Measurements from ENCODE around the gene KMT2B. TPM values are rescaled to one million over a fixed set of nuclear protein-coding genes. Genes with fewer than 3 reads are reported as not detected.

The KMT2B gene
- total RNA-seq, 1 experiment from 2014 or later: 66.6 TPM

GRCh38 chr19:35733180-35734125 lies 15.7 kb downstream of the KMT2B start (continued):
- TF ChIP-seq, protein P1, sequence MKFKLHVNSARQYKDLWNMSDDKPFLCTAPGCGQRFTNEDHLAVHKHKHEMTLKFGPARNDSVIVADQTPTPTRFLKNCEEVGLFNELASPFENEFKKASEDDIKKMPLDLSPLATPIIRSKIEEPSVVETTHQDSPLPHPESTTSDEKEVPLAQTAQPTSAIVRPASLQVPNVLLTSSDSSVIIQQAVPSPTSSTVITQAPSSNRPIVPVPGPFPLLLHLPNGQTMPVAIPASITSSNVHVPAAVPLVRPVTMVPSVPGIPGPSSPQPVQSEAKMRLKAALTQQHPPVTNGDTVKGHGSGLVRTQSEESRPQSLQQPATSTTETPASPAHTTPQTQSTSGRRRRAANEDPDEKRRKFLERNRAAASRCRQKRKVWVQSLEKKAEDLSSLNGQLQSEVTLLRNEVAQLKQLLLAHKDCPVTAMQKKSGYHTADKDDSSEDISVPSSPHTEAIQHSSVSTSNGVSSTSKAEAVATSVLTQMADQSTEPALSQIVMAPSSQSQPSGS (CRISPR knock-in tag; IDR thresholded peaks at IDR 0.05; ENCODE audit: borderline replicate concordance, low read depth): no peak
- no peak for TF ChIP-seq ESRRA (CRISPR knock-in tag; IDR thresholded peaks at IDR 0.05; ENCODE audit: borderline replicate concordance)
- TF ChIP-seq JAZF1 (CRISPR knock-in tag; IDR thresholded peaks at IDR 0.05): no peak
- TF ChIP-seq, protein P2, sequence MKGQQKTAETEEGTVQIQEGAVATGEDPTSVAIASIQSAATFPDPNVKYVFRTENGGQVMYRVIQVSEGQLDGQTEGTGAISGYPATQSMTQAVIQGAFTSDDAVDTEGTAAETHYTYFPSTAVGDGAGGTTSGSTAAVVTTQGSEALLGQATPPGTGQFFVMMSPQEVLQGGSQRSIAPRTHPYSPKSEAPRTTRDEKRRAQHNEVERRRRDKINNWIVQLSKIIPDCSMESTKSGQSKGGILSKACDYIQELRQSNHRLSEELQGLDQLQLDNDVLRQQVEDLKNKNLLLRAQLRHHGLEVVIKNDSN (CRISPR knock-in tag; IDR thresholded peaks at IDR 0.05): no peak
- TF ChIP-seq ZNF671 (CRISPR knock-in tag; IDR thresholded peaks at IDR 0.05): no peak
- TF ChIP-seq ZNF416 (CRISPR knock-in tag; IDR thresholded peaks at IDR 0.05): no peak
- no peak for TF ChIP-seq SOX15 (CRISPR knock-in tag; IDR thresholded peaks at IDR 0.05)
- no peak for TF ChIP-seq IRF2 (CRISPR knock-in tag; IDR thresholded peaks at IDR 0.05; ENCODE audit: borderline replicate concordance, low read depth)

- peak overlapping the region; percentile 54; the same call in 1 of the 2 replicates for H3K27ac Mint-ChIP-seq
- no peaks in the 10 kb centered on the region for H3K27me3 Mint-ChIP-seq (ENCODE audit: low read depth)
- no peak for ATAC-seq
- DNase-seq (ENCODE audit: low spot score): no peak
- POLR2A ChIA-PET: no interaction called here
- no peak overlapping the region for H3K4me3 Mint-ChIP-seq
- CTCF ChIA-PET: no interaction called here
- TF ChIP-seq MYBL2 (CRISPR knock-in tag; IDR thresholded peaks at IDR 0.05) (no peak), ELF4 (CRISPR knock-in tag; IDR thresholded peaks at IDR 0.05; ENCODE audit: low read depth) (no peak), NR3C1 (CRISPR knock-in tag; conservative IDR thresholded peaks at IDR 0.05; ENCODE audit: low read depth) (no peak), GRHL2 (CRISPR knock-in tag; IDR thresholded peaks at IDR 0.05; ENCODE audit: insufficient replicate concordance, severe bottlenecking) (no peak), MLX (CRISPR knock-in tag; IDR thresholded peaks at IDR 0.05) (no peak), NFATC4 (CRISPR knock-in tag; IDR thresholded peaks at IDR 0.05) (no peak), ATF1 (CRISPR knock-in tag; IDR thresholded peaks at IDR 0.05) (no peak)
- 0 out of 2 replicates have a peak, but pooled peaks cover 2% of the 10 kb centered on the region for H3K4me1 Mint-ChIP-seq
- no peaks in the 10 kb centered on the region for H3K9me3 Mint-ChIP-seq
- peaks cover 50% of the 10 kb centered on the region for H3K36me3 Mint-ChIP-seq
Observed at GRCh38 chr19:35734273-35734672, 16.5 kb downstream of the KMT2B start.

GRCh38 chr19:35734889-35735288 lies 17.1 kb downstream of the KMT2B start:
- Mint-ChIP-seq H3K36me3 (peaks cover 44% of the 10 kb centered on the region), H3K4me1 (peaks cover 2% of the 10 kb centered on the region; the same call in 1 of the 2 replicates), H3K27ac (peak overlapping the region; percentile 57; the same call in 1 of the 2 replicates), H3K27me3 (ENCODE audit: low read depth) (no peaks in the 10 kb centered on the region), H3K9me3 (no peaks in the 10 kb centered on the region), H3K4me3 (no peak overlapping the region)
- CTCF ChIA-PET: no interaction called here
- DNase-seq (ENCODE audit: low spot score) (no peak), ATAC-seq (no peak)
- POLR2A ChIA-PET: no interaction called here
- TF ChIP-seq TP53 (CRISPR knock-in tag; IDR thresholded peaks at IDR 0.05): no peak
- no peak for TF ChIP-seq ZNF423 (CRISPR knock-in tag; IDR thresholded peaks at IDR 0.05)
- TF ChIP-seq ZNF396 (CRISPR knock-in tag; IDR thresholded peaks at IDR 0.05; ENCODE audit: borderline replicate concordance): no peak
- no peak for TF ChIP-seq CTCF (IDR thresholded peaks at IDR 0.05)
- TF ChIP-seq MXD4 (CRISPR knock-in tag; IDR thresholded peaks at IDR 0.05; ENCODE audit: borderline replicate concordance): no peak
- no peak for TF ChIP-seq MLX (CRISPR knock-in tag; IDR thresholded peaks at IDR 0.05)
- TF ChIP-seq, protein P3, sequence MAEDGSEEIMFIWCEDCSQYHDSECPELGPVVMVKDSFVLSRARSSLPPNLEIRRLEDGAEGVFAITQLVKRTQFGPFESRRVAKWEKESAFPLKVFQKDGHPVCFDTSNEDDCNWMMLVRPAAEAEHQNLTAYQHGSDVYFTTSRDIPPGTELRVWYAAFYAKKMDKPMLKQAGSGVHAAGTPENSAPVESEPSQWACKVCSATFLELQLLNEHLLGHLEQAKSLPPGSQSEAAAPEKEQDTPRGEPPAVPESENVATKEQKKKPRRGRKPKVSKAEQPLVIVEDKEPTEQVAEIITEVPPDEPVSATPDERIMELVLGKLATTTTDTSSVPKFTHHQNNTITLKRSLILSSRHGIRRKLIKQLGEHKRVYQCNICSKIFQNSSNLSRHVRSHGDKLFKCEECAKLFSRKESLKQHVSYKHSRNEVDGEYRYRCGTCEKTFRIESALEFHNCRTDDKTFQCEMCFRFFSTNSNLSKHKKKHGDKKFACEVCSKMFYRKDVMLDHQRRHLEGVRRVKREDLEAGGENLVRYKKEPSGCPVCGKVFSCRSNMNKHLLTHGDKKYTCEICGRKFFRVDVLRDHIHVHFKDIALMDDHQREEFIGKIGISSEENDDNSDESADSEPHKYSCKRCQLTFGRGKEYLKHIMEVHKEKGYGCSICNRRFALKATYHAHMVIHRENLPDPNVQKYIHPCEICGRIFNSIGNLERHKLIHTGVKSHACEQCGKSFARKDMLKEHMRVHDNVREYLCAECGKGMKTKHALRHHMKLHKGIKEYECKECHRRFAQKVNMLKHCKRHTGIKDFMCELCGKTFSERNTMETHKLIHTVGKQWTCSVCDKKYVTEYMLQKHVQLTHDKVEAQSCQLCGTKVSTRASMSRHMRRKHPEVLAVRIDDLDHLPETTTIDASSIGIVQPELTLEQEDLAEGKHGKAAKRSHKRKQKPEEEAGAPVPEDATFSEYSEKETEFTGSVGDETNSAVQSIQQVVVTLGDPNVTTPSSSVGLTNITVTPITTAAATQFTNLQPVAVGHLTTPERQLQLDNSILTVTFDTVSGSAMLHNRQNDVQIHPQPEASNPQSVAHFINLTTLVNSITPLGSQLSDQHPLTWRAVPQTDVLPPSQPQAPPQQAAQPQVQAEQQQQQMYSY (CRISPR knock-in tag; IDR thresholded peaks at IDR 0.05): no peak
- TF ChIP-seq ELF4 (CRISPR knock-in tag; IDR thresholded peaks at IDR 0.05; ENCODE audit: low read depth): no peak
- TF ChIP-seq NFATC4 (CRISPR knock-in tag; IDR thresholded peaks at IDR 0.05): no peak
- TF ChIP-seq, protein P4, sequence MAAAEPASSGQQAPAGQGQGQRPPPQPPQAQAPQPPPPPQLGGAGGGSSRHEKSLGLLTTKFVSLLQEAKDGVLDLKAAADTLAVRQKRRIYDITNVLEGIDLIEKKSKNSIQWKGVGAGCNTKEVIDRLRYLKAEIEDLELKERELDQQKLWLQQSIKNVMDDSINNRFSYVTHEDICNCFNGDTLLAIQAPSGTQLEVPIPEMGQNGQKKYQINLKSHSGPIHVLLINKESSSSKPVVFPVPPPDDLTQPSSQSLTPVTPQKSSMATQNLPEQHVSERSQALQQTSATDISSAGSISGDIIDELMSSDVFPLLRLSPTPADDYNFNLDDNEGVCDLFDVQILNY (CRISPR knock-in tag; IDR thresholded peaks at IDR 0.05): no peak
- TF ChIP-seq CREM (CRISPR knock-in tag; IDR thresholded peaks at IDR 0.05): no peak
